GM12878 (cell line): ENCODE data around the gene LDLRAD4. TPM values are rescaled to one million over a fixed set of nuclear protein-coding genes. Genes with fewer than 3 reads are reported as not detected.

Experiments used
- ATAC-seq: fragments of 200-7000 bp; cut with Tn5 transposase; 3 replicates; pipeline ENCODE4 v1.9.1; 2020; ENCODE audit warnings: mild to moderate bottlenecking, moderate library complexity
- BruUV-seq: library from RNA; stranded (reverse); fragments of 400-500 nt; replicated peaks from 2 replicates; lab custom pipeline; 2021; lab: Mats Ljungman, UMichigan
- CTCF ChIA-PET: fragments of 300-600 bp; sonication (Branson Sonifier 250); formaldehyde crosslinking; extraction: SDS; loops from one replicate; lab custom pipeline; 2021; ENCODE audit warnings: inconsistent platforms; lab: Yijun Ruan, JAX
- POLR2A ChIA-PET: fragments of 350-600 bp; formaldehyde crosslinking; extraction: SDS; loops from one replicate; lab custom pipeline; 2021; ENCODE audit warnings: inconsistent platforms; lab: Charles Lee
- RAD21 ChIA-PET: fragments of 300-600 bp; sonication (Branson Sonifier 250); formaldehyde crosslinking; loops from one replicate; lab custom pipeline; 2023; ENCODE audit warnings: antibody characterized with exemption; ENCODE audit not compliant: unreplicated experiment; lab: Charles Lee
- SMC1A ChIA-PET: fragments of 300-600 bp; sonication (Branson Sonifier 250); formaldehyde crosslinking; loops from one replicate; lab custom pipeline; 2023; ENCODE audit not compliant: unreplicated experiment, uncharacterized antibody; lab: Charles Lee
- DNase-seq: peaks from one replicate; pipeline ENCODE4 v3.0.0-alpha.2; 2011; ENCODE audit warnings: low read depth, low spot score
- FAIRE-seq: peaks from 3 replicates; lab custom pipeline; 2011; peaks lifted over from hg19 to GRCh38; lab: Jason Lieb, UNC
- H2AFZ ChIP-seq: 2 replicates; pipeline ENCODE4 v1.6.0; 2011; ENCODE audit warnings: low read depth, low read length, control low read depth; ENCODE audit not compliant: control insufficient read depth
- H3K27ac ChIP-seq: 2 replicates; pipeline ENCODE4 v1.5.1; 2011; ENCODE audit warnings: control low read depth; ENCODE audit not compliant: control insufficient read depth, insufficient read depth
- H3K27me3 ChIP-seq, 2 experiments: replicated peaks in 1 of 2; 2 replicates each; pipeline versions ENCODE4 v1.6.0 to v1.6.1; 2011; ENCODE audit warnings: low read length in 1 of 2; ENCODE audit not compliant: control insufficient read depth in 2 of 2, insufficient read depth in 2 of 2
- H3K36me3 ChIP-seq, 2 experiments: 2 replicates each; pipeline ENCODE4 v1.5.1; 2011; ENCODE audit warnings: low read length in 1 of 2; ENCODE audit not compliant: control insufficient read depth in 2 of 2, insufficient read depth in 2 of 2
- H3K4me1 ChIP-seq: 2 replicates; pipeline ENCODE4 v1.6.1; 2011; ENCODE audit warnings: mild to moderate bottlenecking, low read length, moderate library complexity, mixed read lengths; ENCODE audit not compliant: control insufficient read depth, insufficient read depth
- H3K4me2 ChIP-seq: 2 replicates; pipeline ENCODE4 v1.6.0; 2011; ENCODE audit warnings: control low read depth; ENCODE audit not compliant: control insufficient read depth, insufficient read depth
- H3K4me3 ChIP-seq: fragments of 200-600 bp; sonication (generic); 2 replicates; pipeline ENCODE4 v1.5.1; 2016
- H3K79me2 ChIP-seq: 2 replicates; pipeline ENCODE4 v1.6.0; 2011; ENCODE audit warnings: low read length; ENCODE audit not compliant: control insufficient read depth, insufficient read depth
- H3K9ac ChIP-seq: 2 replicates; pipeline ENCODE4 v1.8.0; 2011; ENCODE audit warnings: low read length, control low read depth, mixed read lengths; ENCODE audit not compliant: control insufficient read depth, insufficient read depth
- H3K9me3 ChIP-seq: replicated peaks from 3 replicates; pipeline ENCODE4 v1.5.1; 2011; ENCODE audit warnings: mild to moderate bottlenecking, low read length; ENCODE audit not compliant: control insufficient read depth, insufficient read depth
- H4K20me1 ChIP-seq: 2 replicates; pipeline ENCODE4 v1.6.0; 2011; ENCODE audit not compliant: control insufficient read depth, insufficient read depth
- ATF3 ChIP-seq: IDR thresholded peaks from 2 replicates; pipeline ENCODE4 v1.6.1; 2011; ENCODE audit warnings: low read depth, mild to moderate bottlenecking, low read length, moderate library complexity, borderline replicate concordance; ENCODE audit errors: extremely low read depth
- BACH1 ChIP-seq: fragments of 450-650 bp; IDR thresholded peaks from 2 replicates; pipeline ENCODE4 v1.6.1; 2017; ENCODE audit warnings: mild to moderate bottlenecking, borderline replicate concordance
- CHD1 ChIP-seq: IDR thresholded peaks from 2 replicates; pipeline ENCODE4 v1.6.1; 2012; ENCODE audit warnings: low read depth, low read length, improper control_type of control experiment
- CREB1 ChIP-seq: IDR thresholded peaks from 2 replicates; pipeline ENCODE4 v1.6.1; 2012; ENCODE audit warnings: low read depth, mild to moderate bottlenecking, inconsistent platforms
- CUX1 ChIP-seq: IDR thresholded peaks from 2 replicates; pipeline ENCODE4 v1.6.1; 2012; ENCODE audit warnings: improper control_type of control experiment, low read depth, low read length; ENCODE audit not compliant: insufficient replicate concordance
- HCFC1 ChIP-seq: fragments of 150-350 bp; IDR thresholded peaks from 2 replicates; pipeline ENCODE4 v1.6.1; 2014; ENCODE audit warnings: low read length
- HDGF ChIP-seq: fragments of 450-650 bp; IDR thresholded peaks from 2 replicates; pipeline ENCODE4 v1.6.1; 2016; ENCODE audit warnings: antibody characterized with exemption
- KLF5 ChIP-seq: fragments of 450-650 bp; IDR thresholded peaks from 2 replicates; pipeline ENCODE4 v1.6.1; 2014; ENCODE audit warnings: mild to moderate bottlenecking; ENCODE audit not compliant: partially characterized antibody
- NBN ChIP-seq: fragments of 450-650 bp; IDR thresholded peaks from 2 replicates; pipeline ENCODE4 v1.6.1; 2016
- NFYA ChIP-seq: IDR thresholded peaks from 2 replicates; pipeline ENCODE4 v1.6.1; 2011; ENCODE audit warnings: low read depth, mild to moderate bottlenecking, low read length, improper control_type of control experiment, borderline replicate concordance
- NR2C1 ChIP-seq: fragments of 450-650 bp; IDR thresholded peaks from 2 replicates; pipeline ENCODE4 v1.6.1; 2017; ENCODE audit warnings: antibody characterized with exemption, mild to moderate bottlenecking, moderate library complexity
- SKIL ChIP-seq: fragments of 450-650 bp; IDR thresholded peaks from 2 replicates; pipeline ENCODE4 v1.6.1; 2017; ENCODE audit warnings: mild to moderate bottlenecking, low read depth, inconsistent platforms; ENCODE audit not compliant: poor library complexity, severe bottlenecking
- SMAD5 ChIP-seq: IDR thresholded peaks from 2 replicates; pipeline ENCODE4 v1.6.1; 2016; ENCODE audit warnings: antibody characterized with exemption, low read depth
- SPI1 ChIP-seq: IDR thresholded peaks from 2 replicates; pipeline ENCODE4 v1.6.1; 2011; ENCODE audit warnings: low read depth, mild to moderate bottlenecking, low read length, moderate library complexity, borderline replicate concordance; ENCODE audit not compliant: insufficient read depth
- TCF3 ChIP-seq: IDR thresholded peaks from 2 replicates; pipeline ENCODE4 v1.6.1; 2012; ENCODE audit warnings: low read depth, mild to moderate bottlenecking, low read length, borderline replicate concordance; ENCODE audit not compliant: insufficient read depth
- ZBED1 ChIP-seq: IDR thresholded peaks from 2 replicates; pipeline ENCODE4 v1.6.1; 2016; ENCODE audit warnings: borderline replicate concordance
- ZNF274 ChIP-seq: IDR thresholded peaks from one replicate; pipeline ENCODE4 v1.8.0; 2011; ENCODE audit not compliant: insufficient read length, insufficient read depth
- ZZZ3 ChIP-seq: IDR thresholded peaks from 2 replicates; pipeline ENCODE4 v1.6.1; 2011; ENCODE audit warnings: low read depth; ENCODE audit not compliant: control insufficient read depth, insufficient read length
- WGBS: methylation state at CpG from one replicate; pipeline ENCODE4 v1.1.6; 2016; ENCODE audit warnings: low lambda C conversion rate; ENCODE audit not compliant: insufficient replicate concordance, insufficient coverage; ENCODE audit errors: missing lambda C conversion rate; 5-methylcytosine and 5-hydroxymethylcytosine counted together
- in situ Hi-C: fragments of 300-500 bp; cut with MboI; formaldehyde crosslinking; loops from 9 replicates; pipeline ENCODE4 v1.14.3; 2018; ENCODE audit warnings: mixed read lengths
- intact Hi-C: fragments of 100-400 bp; cut with micrococcal nuclease; formaldehyde crosslinking; loops from one replicate; pipeline ENCODE4 v1.14.2; 2022; ENCODE audit not compliant: unreplicated experiment
- polyA plus RNA-seq, 11 experiments: library from polyadenylated mRNA; depleted of rRNA in 4 of 11; unstranded in 6 of 11; stranded (reverse) in 5 of 11; fragments of >200 nt; fragmentation: Nextera tagmentation in 4 of 11; fragmentation: Illumina TruSeq in 1 of 11; extraction: Ambion mirVana in 4 of 11; extraction: Trizol in 1 of 11; gene quantifications; 1 replicate in 1 of 11; 2 replicates in 10 of 11; pipeline versions ENCODE4 v1.2.1 to v1.2.3, GENCODE V29; 2011 to 2016; ENCODE audit warnings: inconsistent platforms in 2 of 11, missing spikeins in 2 of 11, low read depth in 1 of 11
- total RNA-seq, 4 experiments: library from RNA; depleted of rRNA in 3 of 4; stranded (reverse); fragments of >200 nt in 3 of 4; fragmentation: Illumina TruSeq in 1 of 4; extraction: Trizol in 1 of 4; gene quantifications; 2 replicates each; pipeline versions ENCODE4 v1.2.1 to v1.2.3, GENCODE V29; 2013 to 2021

The LDLRAD4 gene
- total and polyA plus RNA-seq, 10 of the 15 experiments (the other 5 are each of a cell fraction or from before 2014, with no cell fraction given), result 2.7 to 16.8 (median 11.2) TPM

- ChIA-PET POLR2A (no interaction called here), CTCF (interaction anchor here (4.3 kb wide), 1 partner anchor 11 kb away, joined by 18 read pairs; no protein-coding TSS in a partner anchor), RAD21 (interaction anchor here (0.9 to 1.3 kb wide), 3 partner anchors 8 to 86 kb away, joined by 3 to 4 read pairs (median 3); no protein-coding TSS in a partner anchor), SMC1A (interaction anchor here (0.6 to 0.7 kb wide), 2 partner anchors 12 to 367 kb away, joined by 4 to 5 read pairs; no protein-coding TSS in a partner anchor)
- WGBS, result 60% methylated on average over 8 of the region's 8 CpGs
- Histone ChIP-seq H3K4me3 (no peak overlapping the region), H3K9ac (no peak overlapping the region), H3K4me2 (no peak overlapping the region), H3K4me1 (peaks cover 14% of the 10 kb centered on the region), H3K79me2 (no peaks in the 10 kb centered on the region), H3K36me3 (no peaks in the 10 kb centered on the region), H3K27ac (no peak overlapping the region), H3K9me3 (peaks cover 3% of the 10 kb centered on the region; the same call in 1 of the 3 replicates), H3K27me3 (no peaks in the 10 kb centered on the region), H2AFZ (no peak overlapping the region), H4K20me1 (no peaks in the 10 kb centered on the region)
- in situ Hi-C loops (no loop called here), intact Hi-C loops (no loop called here)
- ATAC-seq, result no peak
- TF ChIP-seq HCFC1 (no peak), HDGF (no peak), CUX1 (no peak), ZNF274 (no peak), ZBED1 (no peak), NR2C1 (no peak), NFYA (no peak), CREB1 (no peak), CHD1 (no peak), NBN (no peak), BACH1 (no peak), KLF5 (no peak), ATF3 (no peak), SPI1 (no peak), ZZZ3 (no peak), SKIL (no peak), TCF3 (no peak), SMAD5 (no peak)
- FAIRE-seq, result no peak
- DNase-seq, result no peak
- no TSS peak for BruUV-seq
Measured at GRCh38 chr18:13546638-13547037, 328.1 kb downstream of the LDLRAD4 start.
